NCI-H345 treated with DMSO at 0.1 percent for 48 hours (cell line): ENCODE measurements around the gene VARS2.

Source experiments
- DNase-seq: peaks from one replicate; lab custom pipeline; 2025; ENCODE audit not compliant: unreplicated experiment; lab: John Stamatoyannopoulos, UW

VARS2 gene

GRCh38 chr6:30884521-30885480 lies 29.2 kb upstream of the VARS2 start:
- DNase-seq = peak; percentile 19

GRCh38 chr6:30885481-30885998 lies 28.5 kb upstream of the VARS2 start:
- DNase-seq = peak; percentile 33

- peak; percentile 58 for DNase-seq
These were observed 27.8 kb upstream of the VARS2 start for GRCh38 chr6:30885999-30886896.

DNA sequence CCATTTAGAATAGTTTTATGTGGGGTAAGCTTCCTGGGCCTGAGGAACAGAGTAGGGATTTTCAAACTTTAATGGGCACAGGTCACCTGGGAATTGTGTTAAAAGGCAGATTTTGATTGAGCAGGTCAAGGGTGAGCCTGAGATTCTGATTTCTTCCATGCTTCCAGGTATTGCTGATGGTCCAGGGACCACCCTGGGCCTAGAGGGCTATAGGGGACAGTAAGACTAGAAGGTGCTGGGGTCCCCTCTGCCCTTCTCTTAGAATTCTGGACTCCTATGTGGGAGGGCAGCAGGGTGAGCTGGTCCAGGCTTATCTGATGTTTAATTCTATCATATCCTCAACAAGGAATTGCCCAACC lies 27.2 kb upstream of the VARS2 start:
- no peak for DNase-seq

DNA sequence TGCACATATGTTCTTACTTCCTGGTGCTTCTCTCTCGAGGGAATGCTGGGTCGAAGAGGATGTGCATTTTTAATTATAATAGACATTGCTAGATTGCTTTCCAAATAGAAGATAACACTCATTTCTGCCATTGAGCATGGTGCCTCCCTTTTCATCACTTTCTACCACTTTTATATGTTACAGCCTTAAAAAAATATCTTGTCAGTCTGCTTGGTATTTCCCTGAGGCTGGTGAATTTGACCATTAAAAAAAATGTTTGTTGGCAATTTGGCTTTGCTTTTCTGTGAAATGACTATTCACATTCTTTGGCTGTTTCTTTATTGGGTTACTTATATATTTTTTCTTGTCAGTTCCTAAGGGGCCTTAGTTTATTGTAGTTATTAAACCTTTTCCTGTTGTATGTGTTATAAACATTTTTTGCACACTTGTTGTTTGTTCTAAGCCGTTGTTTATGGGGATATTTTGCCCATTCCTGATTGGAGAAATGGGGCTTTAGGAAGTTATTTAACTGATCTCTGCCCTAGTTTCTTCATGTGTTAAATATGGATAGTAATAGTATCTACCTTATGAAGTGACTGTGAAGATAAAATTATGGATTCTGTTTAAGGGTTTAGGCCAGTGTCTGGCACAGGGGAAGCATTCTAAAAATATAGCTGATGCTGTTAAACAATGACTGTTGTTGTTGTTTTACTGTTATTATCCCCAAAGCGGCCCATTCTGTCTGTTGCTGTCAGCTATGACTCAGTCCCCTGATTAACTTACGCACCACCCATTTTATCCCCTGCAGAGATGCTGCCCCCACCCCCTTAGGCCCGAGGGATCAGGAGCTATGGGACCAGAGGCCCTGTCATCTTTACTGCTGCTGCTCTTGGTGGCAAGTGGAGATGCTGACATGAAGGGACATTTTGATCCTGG lies 25.9 kb upstream of the VARS2 start:
- no peak for DNase-seq

GRCh38 chr6:30888816-30889495 lies 25.1 kb upstream of the VARS2 start:
- no peak for DNase-seq

GRCh38 chr6:30889496-30889885 lies 24.5 kb upstream of the VARS2 start:
- DNase-seq = no peak

DNA sequence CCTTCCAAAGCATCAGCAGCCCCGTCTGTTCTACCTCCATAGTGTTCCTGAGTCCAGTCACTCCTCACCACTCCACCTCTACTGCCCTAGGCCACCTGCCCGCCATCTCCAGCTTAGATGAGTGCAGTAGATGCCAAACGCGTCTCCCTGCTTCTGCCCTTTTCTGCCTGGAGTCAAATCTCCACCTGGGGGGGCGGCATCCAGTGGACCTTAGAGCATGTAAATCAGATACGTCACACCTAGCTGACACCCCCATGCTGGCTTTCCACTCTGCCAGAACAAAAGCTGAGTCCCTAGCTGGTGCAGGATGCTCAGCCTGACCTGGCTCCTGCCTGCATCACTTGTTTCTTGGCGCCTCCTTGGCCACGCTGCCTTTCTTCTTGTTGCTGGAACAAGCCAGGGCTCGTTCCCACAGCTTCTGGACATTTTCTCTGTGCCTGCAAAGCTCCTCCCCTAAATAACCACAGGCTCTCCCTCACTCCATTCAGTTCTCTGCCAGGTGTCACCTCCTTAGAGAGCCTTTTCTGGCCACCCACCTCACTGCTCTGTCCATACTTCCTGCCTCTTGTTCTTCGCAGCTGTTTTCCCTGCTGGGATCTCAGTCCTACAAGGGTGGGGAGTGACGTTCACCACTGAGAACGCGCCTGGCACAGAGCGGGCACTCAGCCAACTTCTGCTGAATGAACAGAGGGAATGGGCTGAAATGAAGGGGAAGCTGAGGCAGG lies 24.0 kb upstream of the VARS2 start:
- DNase-seq = peak; percentile 60

DNA sequence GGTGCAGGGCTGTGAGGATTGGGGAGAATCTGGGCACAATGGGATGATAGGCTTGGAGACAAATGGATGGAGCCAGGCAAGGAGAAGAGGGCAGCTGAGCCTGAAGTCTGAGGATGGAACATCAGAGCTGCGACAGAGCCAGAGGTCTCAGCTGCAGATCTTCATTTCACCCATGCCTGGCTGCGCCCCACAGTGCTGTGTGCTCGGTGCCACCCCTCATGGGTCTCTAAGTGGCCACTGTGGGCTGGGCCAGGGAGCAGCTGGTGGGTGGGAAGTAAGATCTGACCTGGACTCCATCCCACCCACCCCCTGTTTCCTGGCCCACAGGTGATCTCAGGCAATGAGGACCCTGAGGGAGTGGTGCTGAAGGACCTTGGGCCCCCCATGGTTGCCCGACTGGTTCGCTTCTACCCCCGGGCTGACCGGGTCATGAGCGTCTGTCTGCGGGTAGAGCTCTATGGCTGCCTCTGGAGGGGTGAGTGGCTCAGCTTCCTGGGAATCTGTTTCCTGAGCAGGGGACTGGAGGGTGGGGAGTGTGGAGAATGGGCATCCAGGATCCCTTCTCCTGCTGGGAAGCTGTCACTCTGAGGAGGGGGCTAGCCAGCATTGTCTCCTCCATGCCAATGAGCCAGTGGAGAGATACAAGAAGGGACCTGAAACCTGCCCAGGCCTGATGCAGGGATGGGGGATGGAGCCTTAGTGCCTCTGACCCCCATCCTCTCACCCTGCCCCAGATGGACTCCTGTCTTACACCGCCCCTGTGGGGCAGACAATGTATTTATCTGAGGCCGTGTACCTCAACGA lies 23.2 kb upstream of the VARS2 start:
- DNase-seq = no peak

DNA sequence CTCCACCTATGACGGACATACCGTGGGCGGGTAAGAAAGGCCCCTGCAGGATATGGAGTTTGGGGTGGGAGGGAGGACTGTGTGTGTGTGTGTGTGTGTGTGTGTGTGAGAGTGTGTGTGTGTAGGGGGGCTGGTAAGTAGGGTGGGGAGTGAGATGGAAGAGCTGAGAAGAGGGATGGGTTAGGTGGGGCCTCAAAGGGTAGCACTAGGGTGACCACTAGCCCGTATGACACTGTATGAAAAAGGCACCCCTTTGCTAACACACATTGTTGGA lies 22.7 kb upstream of the VARS2 start:
- no peak for DNase-seq

- DNase-seq = no peak
These were observed 22.1 kb upstream of the VARS2 start for GRCh38 chr6:30891816-30892538.

GRCh38 chr6:30893001-30893591 lies 20.9 kb upstream of the VARS2 start:
- no peak for DNase-seq

GRCh38 chr6:30893666-30894065 lies 20.4 kb upstream of the VARS2 start:
- DNase-seq = no peak

GRCh38 chr6:30894381-30894780 lies 19.7 kb upstream of the VARS2 start:
- no peak for DNase-seq

GRCh38 chr6:30894935-30895334 lies 19.1 kb upstream of the VARS2 start:
- DNase-seq = no peak

DNA sequence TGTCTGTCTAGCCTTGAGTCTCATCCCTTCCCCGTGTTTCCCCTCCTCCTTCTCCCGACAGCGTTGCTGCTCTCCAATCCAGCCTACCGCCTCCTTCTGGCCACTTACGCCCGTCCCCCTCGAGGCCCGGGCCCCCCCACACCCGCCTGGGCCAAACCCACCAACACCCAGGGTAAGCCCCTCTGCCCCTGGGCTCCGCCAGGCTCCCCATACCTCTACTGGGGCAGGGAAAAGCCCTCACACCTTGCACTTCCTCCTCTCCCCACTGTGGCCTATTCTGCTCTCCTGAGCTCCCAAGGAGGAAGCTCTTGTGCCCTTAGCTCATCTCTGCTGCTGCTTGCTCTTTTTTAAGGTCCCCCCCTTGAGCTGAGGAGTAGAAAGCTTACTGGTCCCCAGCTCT lies 18.7 kb upstream of the VARS2 start:
- DNase-seq = no peak

DNA sequence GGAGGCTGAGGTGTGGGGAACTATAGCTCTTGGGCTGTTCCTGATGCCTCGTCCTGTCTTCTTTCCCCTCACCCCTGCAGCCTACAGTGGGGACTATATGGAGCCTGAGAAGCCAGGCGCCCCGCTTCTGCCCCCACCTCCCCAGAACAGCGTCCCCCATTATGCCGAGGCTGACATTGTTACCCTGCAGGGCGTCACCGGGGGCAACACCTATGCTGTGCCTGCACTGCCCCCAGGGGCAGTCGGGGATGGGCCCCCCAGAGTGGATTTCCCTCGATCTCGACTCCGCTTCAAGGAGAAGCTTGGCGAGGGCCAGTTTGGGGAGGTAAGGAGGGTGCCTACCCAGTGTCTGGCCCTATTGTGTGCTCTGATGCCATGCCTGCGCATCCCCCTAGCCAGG lies 17.5 kb upstream of the VARS2 start:
- DNase-seq = no peak

DNA sequence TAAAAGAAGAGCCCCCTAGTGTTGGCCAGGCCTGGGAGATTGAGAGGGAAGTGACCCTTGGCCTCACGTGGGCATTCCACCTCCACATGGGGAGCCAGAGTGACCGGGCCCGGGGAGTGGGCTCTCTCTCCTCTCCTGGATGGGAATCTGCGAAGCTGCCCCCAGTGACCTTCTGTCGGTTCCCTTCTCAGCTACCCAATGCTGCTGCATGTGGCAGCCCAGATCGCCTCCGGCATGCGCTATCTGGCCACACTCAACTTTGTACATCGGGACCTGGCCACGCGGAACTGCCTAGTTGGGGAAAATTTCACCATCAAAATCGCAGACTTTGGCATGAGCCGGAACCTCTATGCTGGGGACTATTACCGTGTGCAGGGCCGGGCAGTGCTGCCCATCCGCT lies 16.2 kb upstream of the VARS2 start:
- DNase-seq = no peak
